Stimulated activated CD8-positive, alpha-beta memory T cell treated with anti-CD3 and anti-CD28 coated beads, Interleukin-12 subunit alpha, Interleukin-12 subunit beta, amount 100 ng/mL, for 24 hours (primary cell): ENCODE measurements around the gene TRIM38.
"Not testable (repeated sequence)": the region's sequence is repeated elsewhere in the genome, so short reads cannot be mapped to it uniquely, and the experiment has no call there.

Experiments
- DNase-seq: peaks from one replicate; pipeline ENCODE4 v3.0.0-alpha.2; 2020; ENCODE audit errors: extremely low read depth

TRIM38 gene

DNA sequence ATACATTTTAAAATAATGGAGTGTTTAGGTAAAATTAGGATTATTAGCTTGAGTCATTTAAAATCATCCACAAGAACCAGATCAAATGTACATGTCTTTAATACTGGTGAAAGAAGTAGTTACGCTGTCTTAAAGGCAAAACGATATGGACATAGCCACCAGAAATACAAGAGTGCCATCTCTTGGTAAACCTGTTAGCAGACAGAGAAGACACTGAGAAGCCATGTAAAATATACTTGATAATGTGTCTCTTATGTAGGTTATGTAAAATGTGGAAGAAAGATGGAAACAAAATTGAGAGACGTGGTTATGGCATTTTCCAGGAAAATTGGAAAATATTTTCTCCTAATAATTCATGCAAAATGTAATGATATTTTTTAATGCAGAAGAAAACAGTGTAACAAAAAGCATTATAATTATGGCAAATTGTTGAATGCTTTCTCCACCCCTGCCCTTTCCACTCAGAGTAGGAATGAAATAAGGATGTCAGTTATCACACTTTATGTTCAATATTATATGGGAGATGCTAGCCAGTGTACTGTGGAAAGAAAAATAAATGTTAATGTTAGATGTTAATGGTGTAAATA lies 19.9 kb upstream of the TRIM38 start:
- DNase-seq = no peak

DNA sequence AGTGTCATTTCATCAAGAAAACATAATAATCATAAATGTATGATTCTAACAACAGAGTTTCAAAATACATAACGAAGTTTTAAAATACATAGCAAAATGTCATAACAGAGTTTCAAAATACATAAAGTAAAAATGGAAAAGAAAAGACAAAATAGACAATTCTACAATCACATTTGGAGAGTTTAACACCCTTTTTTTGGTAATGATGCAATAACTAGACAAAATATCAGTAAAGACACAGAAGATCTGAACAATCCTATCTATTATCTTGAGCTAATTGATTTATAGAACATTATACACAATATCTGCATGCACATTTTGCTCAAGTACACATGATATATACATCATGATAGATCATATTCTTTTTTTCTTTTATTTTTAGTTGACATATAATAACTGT lies 18.7 kb upstream of the TRIM38 start:
- no peak for DNase-seq

DNA sequence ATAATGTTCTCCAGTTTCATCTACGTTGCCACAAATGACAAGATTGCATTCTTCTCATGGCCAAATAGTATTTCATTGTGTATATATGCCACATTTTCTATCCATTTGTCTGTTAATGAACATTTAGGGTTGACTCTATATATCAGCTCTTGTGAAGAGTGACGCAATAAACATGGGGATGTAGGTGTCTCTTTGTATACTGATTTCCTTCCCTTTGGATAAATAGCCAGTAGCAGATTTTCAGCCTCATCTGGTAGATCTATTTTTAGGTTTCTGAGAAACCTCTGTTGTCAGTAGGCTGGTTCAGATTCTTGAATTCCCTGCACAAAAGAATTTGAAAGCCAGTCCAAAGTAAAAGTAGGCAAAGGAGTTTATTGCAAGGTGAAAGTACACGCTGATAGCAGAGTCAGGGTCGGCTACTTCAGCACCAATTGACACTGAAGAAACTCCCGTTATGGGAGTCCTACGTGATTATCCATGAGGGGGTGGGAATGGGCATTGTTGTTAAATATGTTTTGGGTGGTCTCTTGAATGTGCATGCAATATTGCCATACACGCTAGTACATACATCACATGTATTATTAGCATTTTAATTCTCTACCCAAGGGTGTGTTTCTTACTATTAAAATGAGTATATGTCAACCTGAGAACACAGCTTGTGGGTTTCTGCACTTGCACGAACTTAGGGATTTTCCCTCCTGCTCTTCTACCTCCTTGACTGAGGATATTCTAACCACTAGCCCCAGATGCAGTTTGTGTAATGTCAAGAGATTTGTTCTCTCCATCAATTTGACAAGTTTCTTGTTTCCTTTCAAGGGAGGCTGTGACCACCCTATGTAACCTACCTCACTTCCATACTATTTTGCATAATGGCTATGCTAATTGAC lies 17.7 kb upstream of the TRIM38 start:
- no peak for DNase-seq

DNA sequence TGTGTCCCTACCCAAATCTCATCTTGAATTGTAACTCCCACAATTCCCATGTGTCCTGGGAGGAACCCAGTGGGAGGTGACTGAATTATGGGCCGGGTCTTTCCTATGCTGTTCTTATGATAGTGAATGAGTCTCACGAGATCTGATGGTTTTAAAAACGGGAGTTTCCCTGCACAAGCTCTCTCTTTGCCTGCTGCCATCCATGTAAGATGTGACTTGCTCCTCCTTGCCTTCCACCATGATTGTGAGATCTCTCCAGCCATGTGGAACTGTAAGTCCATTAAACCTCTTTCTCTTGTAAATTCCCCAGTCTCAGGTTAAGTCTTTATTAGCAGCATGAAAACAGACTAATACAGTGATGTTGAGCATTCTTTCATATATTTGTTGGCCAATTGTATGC lies 16.9 kb upstream of the TRIM38 start:
- DNase-seq = not testable (repeated sequence)

GRCh38 chr6:25946631-25947030 lies 16.0 kb upstream of the TRIM38 start:
- no peak for DNase-seq

DNA sequence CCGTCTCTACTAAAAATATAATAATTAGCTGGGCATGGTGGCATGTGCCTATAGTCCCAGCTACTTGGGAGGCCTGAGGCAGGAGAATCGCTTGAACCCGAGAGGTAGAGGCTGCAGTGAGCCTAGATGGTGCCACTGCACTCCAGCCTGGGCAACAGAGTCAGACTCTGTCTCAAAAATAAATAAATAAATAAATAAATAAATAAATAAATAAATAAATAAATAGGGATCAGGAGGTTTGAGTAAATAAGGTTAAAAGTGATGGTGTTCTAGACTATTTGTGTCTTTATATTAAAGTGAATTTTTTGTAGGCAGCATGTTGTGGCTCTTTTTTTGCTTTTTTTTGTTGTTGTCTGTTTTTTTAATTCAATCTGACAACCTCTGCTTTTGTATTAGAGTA lies 15.1 kb upstream of the TRIM38 start:
- DNase-seq = not testable (repeated sequence)

DNA sequence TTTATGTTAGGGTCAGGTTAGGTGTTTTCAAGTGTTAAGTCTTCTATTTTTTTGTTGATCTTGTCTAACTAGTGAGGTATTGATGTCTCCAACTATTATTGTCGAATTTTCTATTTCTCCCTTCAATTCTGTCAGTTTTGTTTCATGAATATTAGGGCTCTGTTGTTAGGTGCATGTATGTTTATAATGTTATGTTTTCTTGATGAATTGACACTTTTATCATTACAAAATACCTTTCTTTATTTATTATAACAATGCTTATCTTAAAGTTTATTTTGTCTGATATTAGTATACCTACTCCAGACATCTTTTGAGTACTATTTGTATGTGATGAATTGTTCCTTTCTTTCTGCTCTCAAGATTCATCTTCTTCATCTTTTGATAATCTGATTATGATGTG lies 12.9 kb upstream of the TRIM38 start:
- DNase-seq = no peak

- no peak for DNase-seq
Measured at GRCh38 chr6:25950297-25950696, 12.3 kb upstream of the TRIM38 start.

DNA sequence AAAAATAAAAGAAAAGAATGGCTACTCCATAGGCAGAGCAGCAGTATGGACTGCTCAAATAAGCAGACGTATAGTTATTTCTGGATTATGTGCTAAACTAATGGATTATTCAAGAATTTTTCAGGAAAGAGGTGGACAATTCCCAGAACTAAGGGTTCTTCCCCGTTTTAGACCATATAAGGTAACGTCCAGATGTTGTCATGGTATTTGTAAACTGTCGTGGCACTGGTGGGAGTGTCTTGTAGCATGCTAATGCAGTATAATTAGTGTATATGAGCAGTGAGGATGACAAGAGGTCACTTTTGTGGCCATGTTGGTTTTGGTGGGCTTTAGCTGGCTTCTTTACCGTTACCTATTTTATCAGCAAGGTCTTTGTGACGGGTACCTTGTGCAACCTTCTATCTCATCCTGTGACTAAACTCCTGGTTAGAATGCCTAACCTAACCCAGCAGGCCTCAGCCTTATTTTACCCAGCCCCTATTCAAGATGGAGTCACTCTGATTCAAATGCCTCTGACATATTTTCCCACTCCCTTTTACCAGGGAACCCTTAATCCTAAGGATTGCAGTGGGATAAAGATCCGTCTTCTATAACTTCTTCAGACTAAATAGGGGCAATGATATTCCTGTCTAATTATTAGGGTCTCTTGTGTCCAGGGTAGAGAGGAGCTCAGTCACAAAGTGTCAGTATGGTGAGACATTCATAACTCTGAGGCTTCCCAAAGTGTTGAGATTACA lies 11.1 kb upstream of the TRIM38 start:
- DNase-seq = no peak

- DNase-seq = no peak
Measured at GRCh38 chr6:25952535-25952934, 10.1 kb upstream of the TRIM38 start.

- no peak for DNase-seq
Measured at GRCh38 chr6:25953733-25954132, 8.9 kb upstream of the TRIM38 start.

- DNase-seq = no peak
Measured at GRCh38 chr6:25954756-25955155, 7.8 kb upstream of the TRIM38 start.

DNA sequence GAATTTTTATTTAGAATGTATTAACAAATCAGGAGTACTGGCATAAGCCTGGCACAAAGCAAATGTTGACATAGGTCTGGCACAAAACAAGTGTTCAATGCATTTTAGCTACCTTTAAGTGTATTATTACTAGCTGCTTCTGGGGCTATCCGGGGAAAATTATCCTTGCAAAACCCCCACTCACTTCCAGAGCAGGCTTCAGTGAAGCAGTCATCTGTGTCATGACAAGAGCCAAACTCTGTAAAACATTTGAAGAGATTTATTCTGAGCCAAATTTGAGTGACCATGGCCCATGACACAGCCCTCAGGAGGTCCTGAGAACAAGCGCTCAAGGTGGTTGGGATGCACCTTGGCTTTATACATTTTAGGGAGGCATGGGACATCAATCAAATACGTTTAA lies 6.4 kb upstream of the TRIM38 start:
- no peak for DNase-seq

- DNase-seq = no peak
Measured at GRCh38 chr6:25958700-25959162, 3.9 kb upstream of the TRIM38 start.

GRCh38 chr6:25959890-25960536 lies 2.6 kb upstream of the TRIM38 start:
- no peak for DNase-seq

DNA sequence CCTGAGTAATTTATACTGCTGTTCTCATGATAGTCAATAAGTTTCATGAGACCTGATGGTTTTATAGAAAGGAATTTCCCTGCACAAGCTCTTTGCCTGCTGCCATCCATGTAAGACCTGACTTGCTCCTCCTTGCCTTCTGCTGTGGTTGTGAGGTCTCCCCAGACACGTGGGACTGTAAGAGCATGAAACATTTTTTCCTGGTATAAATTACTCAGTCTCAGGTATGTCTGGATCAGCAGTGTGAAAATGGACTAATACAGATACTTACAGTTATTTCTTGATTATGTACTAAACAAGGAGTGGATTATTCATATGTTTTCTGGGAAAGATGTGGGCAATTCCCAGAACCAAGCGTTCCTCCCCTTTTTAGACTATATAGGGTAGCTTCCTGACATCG lies 1.9 kb upstream of the TRIM38 start:
- no peak for DNase-seq

DNA sequence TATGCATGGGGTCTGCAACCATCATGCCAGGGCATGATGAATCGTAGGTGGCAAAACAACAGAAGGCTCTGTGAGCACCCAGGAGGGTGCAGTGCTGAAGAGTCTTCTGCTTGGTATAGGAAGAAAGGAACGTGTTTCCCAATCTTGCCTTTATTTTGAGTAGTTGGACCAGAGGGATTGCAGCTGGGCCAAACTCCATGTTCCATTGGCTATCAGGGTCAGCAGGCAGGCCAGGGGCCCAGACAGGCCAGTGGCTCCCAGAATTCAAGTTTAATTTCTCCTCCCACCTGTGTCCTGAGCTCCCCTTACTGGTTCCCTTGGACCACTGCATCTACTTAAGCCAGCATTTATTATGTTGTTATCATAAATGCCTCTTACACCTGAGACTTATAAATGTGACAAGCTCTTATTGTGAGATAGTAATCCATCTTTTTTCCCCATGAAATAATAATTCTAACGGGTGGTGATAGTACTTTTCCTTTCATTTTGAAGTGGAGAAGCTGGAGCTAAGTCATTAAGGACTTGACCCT lies 918 bp upstream of the TRIM38 start:
- no peak for DNase-seq

- no peak for DNase-seq
Measured at GRCh38 chr6:25963426-25964123, 973 bp downstream of the TRIM38 start.

DNA sequence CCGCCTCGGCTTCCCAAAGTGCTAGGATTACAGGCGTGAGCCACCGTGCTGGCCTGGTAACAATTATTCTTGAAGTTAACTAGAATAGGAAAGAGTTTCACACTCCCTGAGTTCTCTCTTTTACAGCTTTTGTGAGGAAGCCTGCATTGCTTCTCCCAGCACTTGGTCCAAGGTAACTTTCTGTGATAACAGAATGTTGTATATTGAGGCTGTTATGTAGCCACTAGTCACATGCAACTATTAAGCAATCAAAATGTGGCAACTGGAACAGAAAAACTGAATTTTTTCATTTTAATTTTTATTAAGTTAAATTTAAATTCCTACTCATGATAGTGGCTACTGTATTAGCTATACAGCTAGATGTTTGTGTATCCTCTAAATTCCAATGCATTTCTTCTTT lies 2.5 kb downstream of the TRIM38 start:
- no peak for DNase-seq

- no peak for DNase-seq
Measured at GRCh38 chr6:25966711-25967110, 4.1 kb downstream of the TRIM38 start.

DNA sequence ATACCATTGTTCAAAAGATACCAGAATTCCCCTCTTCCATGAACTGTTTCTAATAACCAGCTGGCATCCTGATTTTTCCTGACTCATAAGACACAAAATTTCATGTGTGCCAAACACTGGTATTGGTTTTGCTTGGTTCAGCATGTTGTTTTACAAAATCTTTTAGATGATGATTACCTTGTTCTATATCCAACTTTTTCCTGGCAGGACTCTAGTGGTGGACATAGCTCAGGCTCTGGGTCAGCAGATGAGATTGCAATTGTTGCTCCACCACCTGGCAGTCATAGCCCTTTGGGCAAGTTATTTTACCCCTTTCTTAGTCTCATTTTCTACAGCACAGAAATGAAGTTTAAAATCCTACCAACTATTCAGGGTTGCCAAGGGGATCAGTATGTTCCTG lies 6.2 kb downstream of the TRIM38 start:
- DNase-seq = no peak
